CD4-positive, alpha-beta T cell (primary cell): ENCODE measurements around the gene XBP1. TPM values are rescaled to one million over a fixed set of nuclear protein-coding genes. Genes with fewer than 3 reads are reported as not detected.
A peak's percentile ranks its signal among the peaks of the same experiment; 100 is the strongest.

Experiments
- ATAC-seq: fragments of 200-7000 bp; cut with Tn5 transposase; one replicate; pipeline ENCODE4 v1.10.0; 2022; ENCODE audit warnings: mild to moderate bottlenecking; ENCODE audit not compliant: poor library complexity
- CTCF ChIA-PET: fragments of 350-600 bp; sonication (Branson Sonifier 250); formaldehyde crosslinking; loops from one replicate; lab custom pipeline; 2021; ENCODE audit warnings: antibody characterized with exemption, inconsistent platforms; lab: Charles Lee
- POLR2A ChIA-PET: fragments of 350-600 bp; sonication (Branson Sonifier 250); formaldehyde crosslinking; loops from one replicate; lab custom pipeline; 2021; ENCODE audit warnings: antibody characterized with exemption, inconsistent platforms; lab: Charles Lee
- DNase-seq, 14 experiments: peaks; one replicate each; pipeline ENCODE4 v3.0.0-alpha.2; 2013 to 2020; ENCODE audit warnings: mixed read lengths in 2 of 14
- H3K27ac ChIP-seq, 2 donors: one replicate each; pipeline versions ENCODE4 v1.5.1 to v1.7.0; 2013; ENCODE audit warnings: low read length in 2 of 2, low read depth in 1 of 2, mild to moderate bottlenecking in 1 of 2
- H3K27me3 ChIP-seq, 2 experiments: 1 replicate in 1 of 2; 2 replicates in 1 of 2; pipeline versions ENCODE4 v1.6.1 to v1.7.0; 2013; ENCODE audit warnings: low read length in 2 of 2, control low read depth in 1 of 2, mild to moderate bottlenecking in 1 of 2, moderate library complexity in 1 of 2; ENCODE audit not compliant: insufficient read depth in 2 of 2, control insufficient read depth in 1 of 2
- H3K36me3 ChIP-seq: one replicate; pipeline ENCODE4 v1.6.1; 2013; ENCODE audit warnings: low read length, control low read depth; ENCODE audit not compliant: insufficient read depth
- H3K4me1 ChIP-seq: one replicate; pipeline ENCODE4 v1.6.1; 2013; ENCODE audit warnings: low read length, control low read depth; ENCODE audit not compliant: insufficient read depth
- H3K4me3 ChIP-seq: one replicate; pipeline ENCODE4 v1.5.1; 2013; ENCODE audit warnings: mild to moderate bottlenecking, low read length, moderate library complexity
- H3K9me3 ChIP-seq, 2 experiments: 1 replicate in 1 of 2; 2 replicates in 1 of 2; pipeline versions ENCODE4 v1.6.1 to v1.7.0; 2013; ENCODE audit warnings: low read length in 2 of 2, mild to moderate bottlenecking in 2 of 2, control low read depth in 1 of 2, moderate library complexity in 1 of 2; ENCODE audit not compliant: control insufficient read depth in 1 of 2, insufficient read depth in 1 of 2
- H3K27ac Mint-ChIP-seq: one replicate; pipeline ENCODE4 v1.8.0; 2020; ENCODE audit warnings: mixed read lengths
- H3K27me3 Mint-ChIP-seq: one replicate; pipeline ENCODE4 v1.8.0; 2021; ENCODE audit warnings: mixed read lengths
- H3K36me3 Mint-ChIP-seq: one replicate; pipeline ENCODE4 v1.8.0; 2021; ENCODE audit warnings: low read depth, mixed read lengths
- H3K4me1 Mint-ChIP-seq: one replicate; pipeline ENCODE4 v1.8.0; 2021; ENCODE audit warnings: low read depth, mixed read lengths
- H3K4me3 Mint-ChIP-seq: one replicate; pipeline ENCODE4 v1.8.0; 2020; ENCODE audit warnings: mild to moderate bottlenecking, mixed read lengths
- H3K9me3 Mint-ChIP-seq: one replicate; pipeline ENCODE4 v1.8.0; 2020; ENCODE audit warnings: mixed read lengths
- intact Hi-C, 2 experiments: fragments of 100-400 bp; cut with DNase I in 1 of 2; cut with micrococcal nuclease in 1 of 2; formaldehyde crosslinking; loops; one replicate each; pipeline versions ENCODE4 v1.15.1 to v1.9.0; 2023 to 2025; cut with DNase I, micrococcal nuclease
- total RNA-seq, 174 experiments: library from RNA in 2 of 174; stranded (reverse) in 2 of 174; gene quantifications; one replicate each; pipeline ENCODE4 v1.2.3 and lab custom pipeline; 2021 to 2026
- TF ChIP-seq, protein P1 (sequence below): fragments of 200-600 bp; IDR thresholded peaks from one replicate; pipeline ENCODE4 v1.8.0; 2022; ENCODE audit warnings: antibody characterized with exemption, mild to moderate bottlenecking

Gene XBP1
- total RNA-seq, 2 experiments from 2014 or later: 180 to 190 TPM

DNA sequence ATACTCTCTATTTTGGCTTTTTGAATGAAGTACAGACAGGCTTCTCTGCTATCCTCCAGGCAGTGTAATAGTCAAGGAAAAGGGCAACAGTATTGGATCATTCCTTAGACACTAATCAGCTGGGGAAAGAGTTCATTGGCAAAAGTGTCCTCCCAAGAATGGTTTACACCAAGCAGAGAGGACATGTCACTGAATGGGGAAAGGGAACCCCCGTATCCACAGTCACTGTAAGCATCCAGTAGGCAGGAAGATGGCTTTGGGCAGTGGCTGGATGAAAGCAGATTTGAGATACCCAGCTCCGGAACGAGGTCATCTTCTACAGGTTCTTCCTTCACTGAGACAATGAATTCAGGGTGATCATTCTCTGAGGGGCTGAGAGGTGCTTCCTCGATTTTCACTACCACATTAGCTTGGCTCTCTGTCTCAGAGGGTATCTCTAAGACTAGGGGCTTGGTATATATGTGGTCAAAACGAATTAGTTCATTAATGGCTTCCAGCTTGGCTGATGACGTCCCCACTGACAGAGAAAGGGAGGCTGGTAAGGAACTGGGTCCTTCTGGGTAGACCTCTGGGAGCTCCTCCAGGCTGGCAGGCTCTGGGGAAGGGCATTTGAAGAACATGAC, 5.2 kb downstream of the XBP1 start:
- H3K4me1 ChIP-seq: peaks cover 59% of the 10 kb centered on the region
- H3K36me3 ChIP-seq: peaks cover 48% of the 10 kb centered on the region
- no peaks in the 10 kb centered on the region for H3K9me3 ChIP-seq
- H3K27ac ChIP-seq: no peak overlapping the region
- no peak overlapping the region for H3K4me3 ChIP-seq
- H3K27ac Mint-ChIP-seq: peak overlapping the region; percentile 42
- no peaks in the 10 kb centered on the region for H3K9me3 Mint-ChIP-seq
- TF ChIP-seq, protein P1, sequence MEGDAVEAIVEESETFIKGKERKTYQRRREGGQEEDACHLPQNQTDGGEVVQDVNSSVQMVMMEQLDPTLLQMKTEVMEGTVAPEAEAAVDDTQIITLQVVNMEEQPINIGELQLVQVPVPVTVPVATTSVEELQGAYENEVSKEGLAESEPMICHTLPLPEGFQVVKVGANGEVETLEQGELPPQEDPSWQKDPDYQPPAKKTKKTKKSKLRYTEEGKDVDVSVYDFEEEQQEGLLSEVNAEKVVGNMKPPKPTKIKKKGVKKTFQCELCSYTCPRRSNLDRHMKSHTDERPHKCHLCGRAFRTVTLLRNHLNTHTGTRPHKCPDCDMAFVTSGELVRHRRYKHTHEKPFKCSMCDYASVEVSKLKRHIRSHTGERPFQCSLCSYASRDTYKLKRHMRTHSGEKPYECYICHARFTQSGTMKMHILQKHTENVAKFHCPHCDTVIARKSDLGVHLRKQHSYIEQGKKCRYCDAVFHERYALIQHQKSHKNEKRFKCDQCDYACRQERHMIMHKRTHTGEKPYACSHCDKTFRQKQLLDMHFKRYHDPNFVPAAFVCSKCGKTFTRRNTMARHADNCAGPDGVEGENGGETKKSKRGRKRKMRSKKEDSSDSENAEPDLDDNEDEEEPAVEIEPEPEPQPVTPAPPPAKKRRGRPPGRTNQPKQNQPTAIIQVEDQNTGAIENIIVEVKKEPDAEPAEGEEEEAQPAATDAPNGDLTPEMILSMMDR: no peak
- POLR2A ChIA-PET: interaction anchor here (0.7 to 2.2 kb wide), 3 partner anchors 10 to 34 kb away, joined by 3 to 6 read pairs (median 3); no protein-coding TSS in a partner anchor
- peaks cover 77% of the 10 kb centered on the region for H3K4me1 Mint-ChIP-seq
- CTCF ChIA-PET: interaction anchor here (1.4 to 5.1 kb wide), 2 partner anchors 8 to 34 kb away, joined by 3 to 22 read pairs; no protein-coding TSS in a partner anchor
- peaks cover 71% of the 10 kb centered on the region for H3K36me3 Mint-ChIP-seq
- ATAC-seq (no peak), DNase-seq (no peak)
- intact Hi-C loops: loop anchor here (5.0 kb wide), 2 partner anchors 87 to 972 kb away; partner anchors contain the start of genes UQCR10 (in 1 of the 2), ZMAT5 (in 1 of the 2) and ZNRF3 (in 1 of the 2)
- no peaks in the 10 kb centered on the region for H3K27me3 Mint-ChIP-seq
- H3K4me3 Mint-ChIP-seq: no peak overlapping the region
- H3K27me3 ChIP-seq: no peaks in the 10 kb centered on the region

DNA sequence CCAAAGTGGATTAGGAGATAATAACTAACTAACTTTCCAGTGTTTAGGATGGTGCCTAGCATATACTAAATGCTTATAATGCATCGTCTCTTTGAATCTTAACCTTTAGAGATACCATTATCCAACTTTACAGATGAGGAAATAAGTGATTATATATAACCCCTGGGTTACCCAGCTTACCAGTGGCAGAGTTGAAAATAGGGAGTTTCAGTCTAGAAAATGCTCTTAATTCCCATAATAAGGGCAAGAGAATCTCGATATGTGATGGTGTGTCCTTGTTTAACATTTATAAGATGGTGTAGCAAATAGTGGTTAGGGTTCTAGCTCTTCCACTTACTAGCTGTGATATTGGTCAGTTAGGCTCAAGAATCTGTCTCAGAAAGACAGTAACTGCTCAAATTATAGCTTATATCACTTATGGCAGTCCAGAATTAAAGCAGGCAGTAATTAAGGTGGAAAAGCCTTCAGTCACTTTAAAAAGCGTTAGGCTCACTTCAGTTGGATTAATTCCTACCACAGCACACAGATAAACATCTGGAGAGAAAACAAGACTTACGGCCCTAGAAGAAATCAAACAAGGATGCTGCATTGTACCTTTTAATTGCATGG, 6.3 kb downstream of the XBP1 start:
- no peak overlapping the region for H3K27ac ChIP-seq
- H3K27ac Mint-ChIP-seq: peak overlapping the region; percentile 35
- DNase-seq (no peak), ATAC-seq (no peak)
- H3K4me3 ChIP-seq: no peak overlapping the region
- H3K36me3 Mint-ChIP-seq: peaks cover 72% of the 10 kb centered on the region
- CTCF ChIA-PET: interaction anchor here (0.7 to 5.1 kb wide), 3 partner anchors 9 to 36 kb away, joined by 3 to 22 read pairs (median 3); no protein-coding TSS in a partner anchor
- TF ChIP-seq, protein P1: no peak
- no peak overlapping the region for H3K4me3 Mint-ChIP-seq
- no peaks in the 10 kb centered on the region for H3K27me3 ChIP-seq
- POLR2A ChIA-PET: interaction anchor here (0.8 to 2.2 kb wide), 2 partner anchors 18 to 36 kb away, joined by 3 to 6 read pairs; no protein-coding TSS in a partner anchor
- no peaks in the 10 kb centered on the region for H3K27me3 Mint-ChIP-seq
- H3K9me3 ChIP-seq: no peaks in the 10 kb centered on the region
- intact Hi-C loops: no loop called here
- H3K4me1 ChIP-seq: peaks cover 60% of the 10 kb centered on the region
- peaks cover 48% of the 10 kb centered on the region for H3K36me3 ChIP-seq
- no peaks in the 10 kb centered on the region for H3K9me3 Mint-ChIP-seq
- H3K4me1 Mint-ChIP-seq: peaks cover 81% of the 10 kb centered on the region

DNA sequence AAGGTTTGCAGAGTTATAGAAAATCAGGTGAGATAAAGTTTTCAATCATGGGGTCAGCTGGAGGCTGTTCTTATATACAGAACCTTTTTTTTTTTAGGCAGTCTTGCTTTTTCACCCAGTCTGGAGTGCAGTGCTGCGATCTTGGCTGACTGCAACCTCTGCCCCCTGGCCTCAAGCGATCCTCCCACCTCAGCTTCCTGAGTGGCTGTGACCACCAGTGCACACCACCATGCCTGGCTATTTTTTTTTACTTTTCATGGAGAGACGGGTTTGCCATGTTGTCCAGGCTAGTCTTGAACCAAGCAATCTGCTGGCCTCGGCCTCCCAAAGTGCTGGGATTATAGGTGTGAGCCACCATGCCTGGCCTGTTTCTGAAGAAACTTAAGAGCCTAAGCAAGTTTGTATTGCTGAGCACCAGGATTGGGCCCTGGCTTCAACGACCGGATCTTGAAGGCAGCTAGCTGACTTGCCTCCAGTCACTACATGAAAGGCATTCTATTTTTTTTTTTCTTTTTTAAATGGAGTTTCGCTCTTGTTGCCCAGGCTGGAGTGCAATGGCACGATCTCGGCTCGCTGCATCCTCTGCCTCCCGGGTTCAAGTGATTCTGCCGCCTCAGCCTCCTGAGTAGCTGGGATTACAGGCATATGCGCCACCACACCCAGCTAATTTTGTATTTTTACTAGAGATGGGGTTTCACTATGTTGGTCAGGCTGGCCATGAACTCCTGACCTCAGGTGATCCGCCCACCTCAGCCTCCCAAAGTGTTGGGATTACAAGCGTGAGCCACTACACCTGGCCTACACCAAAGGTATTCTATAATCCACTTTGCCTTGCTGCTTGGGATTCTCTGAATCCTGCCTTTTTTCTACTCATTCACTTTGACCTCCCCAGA, 7.6 kb downstream of the XBP1 start:
- H3K4me1 ChIP-seq: peaks cover 50% of the 10 kb centered on the region
- ATAC-seq (no peak), DNase-seq (no peak)
- no peaks in the 10 kb centered on the region for H3K9me3 ChIP-seq
- Mint-ChIP-seq H3K9me3 (no peaks in the 10 kb centered on the region), H3K27me3 (no peaks in the 10 kb centered on the region), H3K27ac (peak overlapping the region; percentile 4), H3K4me1 (peaks cover 71% of the 10 kb centered on the region), H3K4me3 (peak overlapping the region; percentile 14), H3K36me3 (peaks cover 75% of the 10 kb centered on the region)
- peak overlapping the region in 1 of 2 donors; percentile 39 for H3K27ac ChIP-seq
- H3K4me3 ChIP-seq: no peak overlapping the region
- ChIA-PET POLR2A (interaction anchor here (0.6 to 3.7 kb wide), 2 partner anchors 7 to 192 kb away, joined by 3 to 40 read pairs; partner anchors contain the start of gene XBP1), CTCF (interaction anchor here (5.1 kb wide), 1 partner anchor 37 kb away, joined by 22 read pairs; no protein-coding TSS in a partner anchor)
- TF ChIP-seq, protein P1: no peak
- intact Hi-C loops: no loop called here
- peaks cover 44% of the 10 kb centered on the region for H3K36me3 ChIP-seq
- H3K27me3 ChIP-seq: no peaks in the 10 kb centered on the region
